Measurements from ENCODE around the gene RMRP. TPM values are rescaled to one million over a fixed set of nuclear protein-coding genes. Genes with fewer than 3 reads are reported as not detected.

RMRP gene
- total RNA-seq, 1 donor, result 30,763 TPM

- no peak overlapping the region for H3K4me3 ChIP-seq (ENCODE audit: low read depth, low read length)
- no peak for DNase-seq (ENCODE audit: low read depth)
- no peak for TF ChIP-seq CTCF (IDR thresholded peaks at IDR 0.05; ENCODE audit: insufficient read depth, low read length)
Measured at GRCh38 chr9:35666549-35666948, 8.7 kb upstream of the RMRP start.

DNA sequence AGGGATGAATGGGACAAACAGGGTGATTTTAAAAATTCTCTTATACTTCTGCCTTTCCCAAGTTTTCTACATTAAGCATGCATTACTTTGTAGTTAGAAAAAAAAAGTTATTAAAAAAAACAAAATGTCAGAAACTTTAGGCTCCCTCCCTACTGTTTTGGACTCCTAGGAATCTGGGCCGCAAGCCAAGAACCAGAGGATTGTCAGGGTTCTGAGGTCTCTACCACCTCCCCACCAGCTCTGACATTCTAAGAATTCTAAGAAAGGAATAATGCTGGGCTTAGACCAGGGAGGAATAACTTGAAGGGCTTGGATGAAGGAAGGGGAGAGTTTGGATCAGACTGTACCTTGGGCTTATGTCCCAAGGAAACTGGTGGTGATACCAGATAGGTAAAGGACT lies 8.2 kb upstream of the RMRP start:
- TF ChIP-seq CTCF (IDR thresholded peaks at IDR 0.05; ENCODE audit: insufficient read depth, low read length), result no peak
- DNase-seq (ENCODE audit: low read depth), result peak; percentile 47
- H3K4me3 ChIP-seq (ENCODE audit: low read depth, low read length), result no peak overlapping the region

DNA sequence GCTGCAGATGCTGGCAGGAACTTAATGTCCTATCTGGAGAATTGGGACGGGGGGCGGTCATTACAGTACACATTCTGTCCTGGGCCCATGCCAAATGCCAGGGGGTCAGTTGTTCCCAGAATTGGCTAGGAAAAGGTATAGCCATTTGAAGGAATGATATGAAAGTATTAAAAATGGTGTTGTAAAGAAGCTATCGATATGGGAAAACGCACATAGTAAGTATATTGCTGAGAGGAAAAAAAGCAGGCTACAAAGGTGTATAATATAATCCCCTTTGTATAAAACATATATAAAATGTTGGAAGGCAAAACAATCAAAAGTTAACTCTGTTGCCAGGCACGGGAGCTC lies 7.6 kb upstream of the RMRP start:
- H3K4me3 ChIP-seq (ENCODE audit: low read depth, low read length), result peak overlapping the region; percentile 75
- TF ChIP-seq CTCF (IDR thresholded peaks at IDR 0.05; ENCODE audit: insufficient read depth, low read length), result no peak
- DNase-seq (ENCODE audit: low read depth), result no peak

- peak within 1 kb of the TSS; percentile 75 for H3K4me3 ChIP-seq (ENCODE audit: low read depth, low read length)
- peak; percentile 12 for TF ChIP-seq CTCF (IDR thresholded peaks at IDR 0.05; ENCODE audit: insufficient read depth, low read length)
- DNase-seq (ENCODE audit: low read depth), result peak; percentile 66
Measured at GRCh38 chr9:35664531-35665470, 7.0 kb upstream of the RMRP start, which contains the start of gene ARHGEF39. Gene ARHGEF39, minus strand, starts transcription at chr9:35665195. Its CDS starts 26 bp downstream, at chr9:35665169.

GRCh38 chr9:35662437-35662836 lies 4.6 kb upstream of the RMRP start:
- TF ChIP-seq CTCF (IDR thresholded peaks at IDR 0.05; ENCODE audit: insufficient read depth, low read length), result no peak
- no peak for DNase-seq (ENCODE audit: low read depth)
- no peak overlapping the region for H3K4me3 ChIP-seq (ENCODE audit: low read depth, low read length)

GRCh38 chr9:35661756-35662350 lies 4.0 kb upstream of the RMRP start:
- DNase-seq (ENCODE audit: low read depth), result no peak
- no peak overlapping the region for H3K4me3 ChIP-seq (ENCODE audit: low read depth, low read length)

More at GRCh38 chr9:35661756-35662350, 4.0 kb upstream of the RMRP start:
- no peak for TF ChIP-seq CTCF (IDR thresholded peaks at IDR 0.05; ENCODE audit: insufficient read depth, low read length)

All from fibroblast of the aortic adventitia (primary cell).